Stimulated activated CD8-positive, alpha-beta memory T cell treated with anti-CD3 and anti-CD28 coated beads, Interleukin-15, amount 100 ng/mL, for 48 hours (primary cell): Measurements from ENCODE around the gene CRTC1.

Experiments
- DNase-seq, 2 donors: peaks; one replicate each; pipeline ENCODE4 v3.0.0-alpha.2; 2020; ENCODE audit warnings: low read depth in 2 of 2

The CRTC1 gene

DNA sequence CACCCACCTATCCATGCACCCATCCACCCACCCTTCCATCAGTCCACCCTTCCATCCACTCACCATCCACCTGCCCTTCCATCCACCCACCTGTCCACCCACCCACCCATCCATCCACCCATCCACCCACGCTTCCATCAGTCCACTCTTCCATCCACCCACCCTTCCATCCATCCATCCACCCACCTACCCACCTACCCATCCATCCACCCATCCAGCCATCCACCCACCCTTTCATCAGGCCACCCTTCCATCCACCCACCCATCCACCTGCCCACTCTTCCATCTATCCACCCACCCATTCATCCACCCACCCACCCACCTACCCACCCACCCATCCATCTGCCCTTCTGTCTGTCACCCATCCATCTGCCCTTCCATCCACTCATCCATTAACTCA is 29.6 kb upstream of the CRTC1 start:
- no peak for DNase-seq

DNA sequence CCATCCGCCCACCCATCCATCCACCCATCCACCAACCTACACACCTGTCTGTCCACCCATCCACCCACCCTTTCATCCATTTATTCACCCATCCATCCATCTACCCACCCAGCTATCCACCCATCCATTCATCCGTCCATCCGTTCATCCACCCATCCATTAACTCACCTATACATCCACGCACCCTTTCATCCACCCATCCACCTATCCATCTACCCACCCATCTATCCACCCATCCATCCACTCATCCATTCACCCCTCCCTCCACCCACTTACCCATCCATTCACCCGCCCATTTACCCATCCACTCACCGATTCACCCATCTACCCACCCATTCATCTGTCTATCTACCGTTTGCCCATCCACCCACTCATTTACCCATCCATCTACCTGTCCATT is 29.0 kb upstream of the CRTC1 start:
- DNase-seq: no peak

DNA sequence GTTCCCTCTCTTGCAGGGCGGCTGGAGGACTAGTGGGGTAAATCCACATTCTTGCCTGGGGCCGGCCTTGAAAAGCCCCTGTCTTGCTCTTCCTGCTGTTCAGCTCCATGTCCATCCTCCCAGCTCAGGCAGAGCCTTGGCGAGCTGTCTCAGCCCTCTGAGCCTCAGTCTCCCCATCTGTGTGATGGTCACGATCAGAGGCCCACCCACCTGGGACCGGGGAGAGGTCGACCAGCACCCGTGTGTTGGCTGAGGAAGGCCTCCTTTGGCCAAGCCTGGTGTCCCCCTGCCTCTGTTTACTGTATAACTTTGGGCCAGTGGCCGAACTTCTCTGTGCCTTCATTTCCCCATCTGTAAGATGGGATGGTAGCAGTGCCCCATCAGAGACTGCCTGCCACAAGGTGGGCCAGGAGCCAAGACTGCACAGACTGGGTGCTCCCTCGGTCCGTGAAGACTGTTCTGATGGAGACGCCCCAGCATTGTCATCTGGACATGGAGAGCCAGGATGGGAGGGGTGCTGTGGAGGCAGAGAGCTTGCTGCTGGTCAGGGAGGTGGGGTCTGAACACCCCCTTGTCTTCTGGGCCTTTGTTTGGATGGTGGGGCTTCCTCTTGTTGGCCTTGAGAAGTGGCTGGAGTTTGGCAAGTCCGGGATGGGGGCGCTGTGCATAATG is 28.2 kb upstream of the CRTC1 start:
- no peak for DNase-seq

DNA sequence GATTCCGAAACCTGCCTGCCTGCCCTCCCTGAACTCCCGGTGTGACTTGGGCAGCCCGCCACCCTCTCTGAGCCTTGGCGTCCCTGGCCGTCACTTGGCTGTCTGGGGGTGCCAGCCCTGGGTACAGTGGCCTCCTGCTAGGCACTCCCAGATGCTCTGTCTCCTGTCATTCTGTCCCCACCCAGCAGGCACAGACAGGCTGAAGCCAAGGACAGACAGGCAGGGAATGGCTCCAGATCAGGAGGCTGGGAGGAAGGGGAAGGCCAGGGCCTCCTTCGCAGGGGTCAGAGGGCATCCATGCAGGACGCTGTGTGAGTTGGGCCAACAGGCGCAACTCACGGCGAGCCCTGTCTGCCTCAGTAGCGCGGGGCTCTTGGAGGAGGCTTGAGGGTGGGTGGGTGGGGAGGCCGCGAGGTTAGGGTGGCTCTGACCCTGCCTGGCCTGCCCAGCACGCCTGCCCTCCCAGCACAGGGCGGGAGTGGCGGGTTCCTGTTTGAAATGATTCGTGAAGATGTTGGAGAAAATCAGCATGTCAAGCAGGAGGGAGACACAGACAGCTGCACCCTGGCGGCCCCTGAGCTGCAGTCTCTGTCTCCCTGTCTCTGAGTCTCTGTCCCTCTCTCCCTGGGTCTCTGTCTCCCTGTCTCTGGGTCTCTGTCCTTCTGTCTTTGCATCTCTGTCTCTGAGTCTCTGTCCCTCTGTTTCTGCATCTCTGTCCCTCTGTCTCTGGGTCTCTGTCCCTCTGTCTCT is 27.0 kb upstream of the CRTC1 start:
- no peak for DNase-seq

DNA sequence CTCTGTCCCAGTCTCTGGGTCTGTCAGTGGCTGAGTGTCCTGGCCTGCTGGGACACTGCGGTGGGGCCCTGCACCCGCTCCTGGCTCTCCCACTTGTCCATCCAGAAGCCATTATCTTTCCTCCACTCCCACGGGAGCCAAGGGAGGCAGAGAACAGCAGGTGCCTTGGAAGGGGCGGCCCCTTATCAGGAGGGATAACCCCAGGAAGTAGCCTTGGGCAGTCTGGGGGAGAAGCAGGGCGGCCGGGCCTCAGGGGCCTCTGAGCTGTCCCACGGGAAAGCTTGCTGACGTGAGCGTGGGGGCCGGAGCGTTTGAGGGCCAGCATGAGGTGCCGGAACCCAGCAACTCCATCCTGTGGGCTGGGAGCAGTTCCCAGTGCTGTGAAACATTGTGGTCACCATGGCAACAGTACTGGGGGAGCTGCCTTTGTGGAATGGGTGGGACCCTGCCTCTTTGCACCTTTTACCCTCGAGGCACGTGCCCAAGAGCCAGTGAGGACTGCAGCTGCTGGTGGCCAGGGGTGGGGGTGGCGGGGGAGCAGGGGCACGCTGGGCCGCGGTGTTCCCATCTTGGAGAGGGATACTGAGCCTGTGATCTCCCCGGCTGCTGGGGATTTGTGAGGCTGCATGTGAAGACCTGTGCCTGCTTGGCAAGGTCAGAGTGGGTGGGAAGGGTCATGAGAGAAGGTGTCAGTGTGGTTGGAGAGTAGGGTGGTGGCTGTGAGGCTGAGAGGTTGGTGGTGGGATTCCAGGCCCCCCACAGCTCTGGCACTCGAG is 25.7 kb upstream of the CRTC1 start:
- DNase-seq: no peak

DNA sequence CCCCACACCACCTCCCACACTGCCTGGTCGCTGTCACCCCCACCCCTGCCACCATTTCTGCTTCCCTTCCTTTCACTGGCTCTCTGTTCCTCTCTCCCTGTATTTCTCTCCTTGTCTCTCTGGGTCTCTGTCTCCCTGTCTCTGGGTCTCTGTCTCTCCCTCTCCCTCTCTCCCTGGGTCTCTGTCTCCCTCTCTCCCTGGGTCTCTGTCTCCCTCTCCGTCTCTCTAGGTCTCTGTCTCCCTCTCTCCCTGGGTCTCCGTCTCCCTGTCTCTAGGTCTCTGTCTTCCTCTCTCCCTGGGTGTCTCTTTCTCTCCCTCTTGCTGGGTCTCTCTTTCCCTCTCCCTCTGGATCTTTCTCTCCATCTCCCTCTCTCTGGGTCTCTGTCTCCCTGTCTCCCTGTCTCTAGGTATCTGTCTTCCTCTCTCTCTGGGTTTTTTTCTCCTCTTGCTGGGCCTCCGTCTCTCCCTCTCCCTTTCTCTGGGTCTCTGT is 25.1 kb upstream of the CRTC1 start:
- DNase-seq: no peak

DNA sequence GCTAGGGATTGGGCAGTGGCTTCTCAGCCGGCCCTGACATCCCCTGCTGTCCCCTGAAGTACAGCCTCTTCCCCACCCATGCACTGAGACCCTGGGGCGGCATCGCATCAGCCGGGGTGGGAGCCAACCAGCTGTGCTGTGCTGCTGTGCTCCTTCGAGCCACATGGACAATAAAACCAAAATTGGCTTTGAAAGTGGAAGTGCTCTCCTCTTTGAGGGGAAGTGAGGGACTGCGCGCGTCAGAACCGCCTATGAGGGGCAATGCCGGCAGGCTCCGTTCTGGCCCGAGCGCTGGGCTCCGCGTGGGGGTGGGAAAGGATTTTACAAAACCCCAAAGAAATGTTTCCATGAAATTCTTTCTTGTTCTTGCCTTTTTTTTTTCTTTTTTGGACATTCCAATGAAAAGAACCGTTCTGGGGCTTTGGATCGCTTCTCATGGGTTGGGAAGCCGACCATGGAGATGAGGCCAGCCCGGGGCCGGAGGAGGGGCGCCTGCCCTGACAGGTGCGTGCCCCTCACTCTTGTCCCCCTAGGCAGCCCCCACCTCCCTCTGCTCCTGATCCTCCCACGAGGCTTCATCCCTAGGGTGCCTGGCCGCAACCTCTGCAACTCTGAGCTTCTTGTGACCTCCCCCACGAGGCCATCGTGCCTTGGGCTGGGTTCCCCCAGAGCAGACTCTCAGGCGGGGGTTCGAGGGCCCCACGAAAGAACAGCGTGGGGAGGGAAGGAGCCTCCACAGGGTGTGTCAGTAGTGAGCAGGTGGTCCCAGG is 24.0 kb upstream of the CRTC1 start:
- DNase-seq: no peak

DNA sequence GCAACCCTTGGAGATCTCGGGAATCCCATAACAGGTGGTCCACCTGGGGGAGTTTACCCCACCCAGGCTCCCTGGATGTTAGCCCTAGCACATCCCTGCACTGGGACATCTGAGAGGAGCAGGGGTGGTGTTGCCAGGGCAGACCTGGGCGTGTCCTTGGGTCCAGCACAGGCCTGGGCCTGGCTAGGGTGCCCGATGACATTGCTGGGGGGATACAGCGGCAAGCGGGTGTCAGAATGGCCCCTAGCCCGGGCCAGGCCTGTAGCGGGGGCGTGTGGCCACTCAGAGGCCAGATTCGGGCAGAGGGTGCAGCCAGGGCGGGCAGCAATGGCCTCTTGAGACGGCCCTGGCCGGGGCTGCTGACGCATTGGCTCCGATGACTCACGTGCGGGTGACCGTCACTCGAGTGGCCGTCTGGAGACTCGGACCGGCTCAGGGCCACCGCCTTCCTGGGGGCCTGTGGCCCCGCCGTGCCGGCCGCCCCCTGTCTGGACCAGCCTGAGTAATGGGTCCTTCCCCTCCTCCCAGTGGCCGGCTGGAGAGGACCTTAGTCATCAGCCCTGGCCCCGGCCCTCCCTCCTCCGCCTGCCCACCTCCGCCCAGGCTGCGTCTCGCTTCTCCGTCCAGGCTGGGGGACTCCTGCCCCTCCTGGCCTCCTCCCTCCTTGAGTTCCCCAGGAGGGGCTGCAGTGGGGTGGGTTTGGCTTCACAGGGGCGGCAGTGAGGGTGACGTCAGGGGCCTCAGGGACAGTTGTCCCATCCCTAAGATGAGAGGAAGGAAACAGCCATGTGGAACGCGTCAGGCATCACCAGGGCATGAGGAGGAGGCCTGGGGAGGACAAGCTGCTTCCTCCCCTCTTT is 23.2 kb upstream of the CRTC1 start:
- no peak for DNase-seq

DNA sequence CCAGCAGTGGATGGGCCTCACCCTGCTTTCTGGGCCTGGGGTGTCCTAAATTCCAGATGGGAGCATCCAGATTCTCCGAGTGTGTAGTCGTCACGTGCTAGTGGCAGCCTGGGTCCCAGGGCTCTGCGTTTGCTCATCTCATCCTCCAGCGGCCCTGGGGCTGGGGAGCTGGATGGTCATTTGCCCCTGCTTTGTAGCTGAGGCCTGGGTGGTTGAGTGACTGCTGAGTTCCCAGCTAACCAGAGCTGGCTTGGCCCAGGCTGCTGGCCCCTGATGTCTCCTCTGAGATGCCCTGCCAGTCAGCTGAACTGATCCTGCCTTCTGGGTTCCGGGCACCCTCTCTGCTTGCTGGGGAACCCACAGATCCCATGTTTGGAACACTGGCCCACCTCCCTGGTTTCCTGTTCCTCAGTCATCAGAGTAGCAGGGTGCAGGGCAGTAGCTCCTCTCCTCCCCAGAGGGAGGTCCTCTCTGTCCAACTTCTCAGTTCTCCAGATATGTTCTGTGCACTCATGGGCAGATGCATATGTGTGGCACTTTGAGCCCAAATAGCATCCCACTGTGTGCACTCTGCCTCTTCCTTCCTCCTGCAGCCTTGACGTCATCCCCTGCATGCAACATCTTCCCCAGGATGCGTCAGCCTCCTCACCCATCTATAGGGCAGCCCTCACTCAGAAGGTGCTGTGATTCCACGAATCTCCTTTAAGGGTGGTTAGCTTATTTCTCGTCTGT is 22.4 kb upstream of the CRTC1 start:
- no peak for DNase-seq

DNA sequence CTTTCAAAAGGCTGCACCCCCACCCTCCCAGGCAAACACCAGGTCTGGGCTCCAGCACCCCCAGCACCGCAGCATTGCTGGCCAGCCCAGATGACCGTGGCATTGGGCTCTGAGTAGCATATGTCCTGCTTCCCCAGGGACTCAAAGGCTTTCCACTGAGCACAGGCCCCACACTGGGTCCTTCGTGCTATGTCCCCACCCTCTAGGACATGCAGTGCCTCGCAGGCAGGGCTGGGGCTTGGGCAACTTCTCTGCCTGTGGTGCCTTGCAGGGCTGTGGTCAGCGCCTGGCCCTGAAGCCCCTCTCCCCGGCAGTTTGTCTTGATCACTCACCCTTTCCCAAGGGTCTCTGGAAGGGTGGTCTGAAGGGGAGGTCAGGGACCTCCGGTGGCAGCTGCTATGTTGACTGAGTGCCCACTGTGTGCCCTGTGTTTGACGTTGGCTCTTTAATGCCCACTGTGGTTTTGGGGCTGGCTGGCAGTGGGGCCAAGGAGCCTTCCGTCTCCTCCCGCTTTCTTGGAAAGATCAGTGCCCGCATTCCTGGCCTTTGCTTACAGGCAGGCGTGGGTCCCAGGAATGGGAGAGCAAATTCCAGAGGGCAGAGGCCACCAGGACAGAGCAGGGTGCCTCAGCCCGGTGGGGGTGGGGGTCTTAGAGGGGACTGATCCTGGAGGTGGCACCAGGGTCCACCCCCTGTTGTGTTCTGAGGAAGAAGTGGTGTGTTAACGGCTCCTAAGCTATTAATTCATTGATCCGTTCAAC is 20.3 kb upstream of the CRTC1 start:
- DNase-seq: no peak

DNA sequence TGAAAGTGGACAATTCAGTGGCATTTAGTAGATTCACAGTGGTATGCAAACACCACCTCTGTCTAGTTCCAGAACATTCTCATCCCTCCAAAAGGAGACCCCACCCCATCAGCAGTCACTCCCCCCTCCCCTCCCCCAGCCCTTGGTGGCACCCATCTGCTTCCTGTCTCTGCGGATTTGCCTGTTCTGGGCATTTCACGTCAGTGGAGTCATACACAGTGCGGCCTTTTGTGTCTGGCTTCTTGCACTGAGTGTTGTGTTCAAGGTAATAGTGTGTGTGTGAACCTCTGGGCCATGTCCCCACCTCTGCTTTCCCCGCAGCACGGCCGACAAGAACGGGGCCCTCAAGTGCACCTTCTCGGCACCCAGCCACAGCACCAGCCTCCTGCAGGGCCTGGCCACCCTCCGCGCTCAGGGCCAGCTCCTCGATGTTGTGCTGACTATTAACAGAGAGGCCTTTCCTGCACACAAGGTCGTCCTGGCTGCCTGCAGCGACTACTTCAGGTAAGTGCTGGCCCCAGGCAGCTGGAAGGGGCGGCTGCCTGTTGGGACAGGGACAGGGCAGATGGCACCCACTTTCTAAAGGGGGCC is 19.4 kb upstream of the CRTC1 start:
- DNase-seq: no peak

DNA sequence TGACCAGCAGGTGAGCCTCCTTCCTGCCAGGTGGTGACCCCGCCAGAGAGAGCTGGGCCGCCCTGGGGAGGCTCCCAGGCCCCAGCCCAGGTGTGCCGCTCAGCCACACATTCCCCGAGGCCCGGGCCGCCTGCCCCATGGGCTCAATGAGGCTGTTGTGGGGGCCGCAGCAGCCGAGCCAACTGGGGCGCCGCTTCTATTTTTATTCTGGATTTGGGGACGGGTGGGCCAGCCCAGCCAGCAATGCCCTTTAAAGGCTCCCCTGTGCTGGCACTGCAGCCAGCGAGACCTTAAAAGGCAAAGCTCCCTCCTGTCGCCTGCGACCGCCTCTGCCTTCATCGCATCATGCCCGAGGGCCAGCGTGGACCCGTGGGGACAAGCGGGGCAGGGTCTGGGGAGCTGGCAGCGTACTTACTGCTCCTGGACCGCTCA is 17.7 kb upstream of the CRTC1 start:
- no peak for DNase-seq

DNA sequence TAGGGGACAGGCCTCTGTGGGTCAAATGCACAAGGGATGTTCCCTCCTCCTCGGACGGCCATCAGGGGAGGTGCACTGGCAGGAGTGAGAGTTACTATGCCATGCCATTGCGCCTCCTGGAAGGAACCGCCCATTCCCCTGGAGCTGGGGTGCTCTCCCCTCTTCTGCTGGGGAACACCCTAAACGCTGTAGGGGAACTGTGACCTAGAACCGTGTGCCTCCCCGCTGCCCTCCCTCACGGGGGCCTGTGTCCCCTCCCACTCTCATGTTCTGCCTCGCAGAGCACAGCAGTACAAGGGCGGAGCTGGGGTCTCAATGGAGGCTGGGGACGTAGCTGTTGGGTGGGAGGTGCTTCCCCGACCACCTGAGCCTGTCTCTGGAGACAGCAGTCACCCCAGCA is 17.2 kb upstream of the CRTC1 start:
- DNase-seq: no peak

DNA sequence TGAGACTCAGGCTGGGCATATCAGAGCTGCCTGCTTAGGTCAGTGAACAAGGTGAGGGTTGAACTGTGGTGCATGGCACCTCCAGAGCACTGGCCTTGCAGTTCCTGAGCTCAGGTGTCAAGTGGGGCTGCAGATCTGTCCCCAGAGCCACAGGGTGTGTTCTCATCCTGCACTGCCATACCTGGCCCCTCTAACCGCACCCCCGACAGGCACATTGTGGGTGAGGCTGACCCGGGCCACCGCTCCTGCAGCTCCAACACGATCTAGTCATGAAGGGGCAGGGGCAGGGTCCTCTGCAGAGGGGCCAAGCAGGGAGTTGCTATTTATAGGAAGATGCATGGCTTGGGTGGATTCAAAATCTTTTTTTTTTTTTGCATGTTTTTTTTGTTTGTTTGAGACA is 16.7 kb upstream of the CRTC1 start:
- no peak for DNase-seq

DNA sequence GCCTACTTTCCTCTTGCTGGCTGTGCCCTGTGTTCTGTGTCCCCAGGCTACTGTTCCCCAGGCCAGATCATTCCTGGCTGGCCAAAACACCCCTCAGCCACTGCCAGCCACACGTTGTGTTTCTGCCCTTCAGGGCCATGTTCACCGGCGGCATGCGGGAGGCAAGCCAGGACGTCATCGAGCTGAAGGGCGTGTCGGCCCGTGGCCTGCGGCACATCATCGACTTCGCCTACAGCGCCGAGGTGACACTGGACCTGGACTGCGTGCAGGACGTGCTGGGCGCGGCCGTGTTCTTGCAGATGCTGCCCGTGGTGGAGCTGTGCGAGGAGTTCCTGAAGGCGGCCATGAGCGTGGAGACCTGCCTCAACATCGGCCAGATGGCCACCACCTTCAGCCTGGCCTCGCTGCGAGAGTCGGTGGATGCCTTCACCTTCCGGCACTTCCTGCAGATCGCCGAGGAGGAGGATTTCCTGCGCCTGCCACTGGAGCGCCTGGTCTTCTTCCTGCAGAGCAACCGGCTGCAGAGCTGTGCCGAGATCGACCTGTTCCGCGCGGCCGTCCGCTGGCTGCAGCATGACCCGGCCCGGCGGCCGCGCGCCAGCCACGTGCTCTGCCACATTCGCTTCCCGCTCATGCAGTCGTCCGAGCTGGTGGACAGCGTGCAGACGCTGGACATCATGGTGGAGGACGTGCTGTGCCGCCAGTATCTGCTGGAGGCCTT is 15.8 kb upstream of the CRTC1 start:
- no peak for DNase-seq

DNA sequence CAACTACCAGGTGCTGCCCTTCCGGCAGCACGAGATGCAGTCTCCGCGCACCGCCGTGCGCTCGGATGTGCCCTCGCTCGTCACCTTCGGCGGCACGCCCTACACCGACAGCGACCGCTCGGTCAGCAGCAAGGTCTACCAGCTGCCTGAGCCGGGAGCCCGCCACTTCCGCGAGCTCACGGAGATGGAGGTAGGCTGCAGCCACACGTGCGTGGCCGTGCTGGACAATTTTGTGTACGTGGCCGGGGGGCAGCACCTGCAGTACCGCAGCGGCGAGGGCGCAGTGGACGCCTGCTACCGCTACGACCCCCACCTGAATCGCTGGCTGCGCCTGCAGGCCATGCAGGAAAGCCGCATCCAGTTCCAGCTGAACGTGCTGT is 15.2 kb upstream of the CRTC1 start:
- no peak for DNase-seq

DNA sequence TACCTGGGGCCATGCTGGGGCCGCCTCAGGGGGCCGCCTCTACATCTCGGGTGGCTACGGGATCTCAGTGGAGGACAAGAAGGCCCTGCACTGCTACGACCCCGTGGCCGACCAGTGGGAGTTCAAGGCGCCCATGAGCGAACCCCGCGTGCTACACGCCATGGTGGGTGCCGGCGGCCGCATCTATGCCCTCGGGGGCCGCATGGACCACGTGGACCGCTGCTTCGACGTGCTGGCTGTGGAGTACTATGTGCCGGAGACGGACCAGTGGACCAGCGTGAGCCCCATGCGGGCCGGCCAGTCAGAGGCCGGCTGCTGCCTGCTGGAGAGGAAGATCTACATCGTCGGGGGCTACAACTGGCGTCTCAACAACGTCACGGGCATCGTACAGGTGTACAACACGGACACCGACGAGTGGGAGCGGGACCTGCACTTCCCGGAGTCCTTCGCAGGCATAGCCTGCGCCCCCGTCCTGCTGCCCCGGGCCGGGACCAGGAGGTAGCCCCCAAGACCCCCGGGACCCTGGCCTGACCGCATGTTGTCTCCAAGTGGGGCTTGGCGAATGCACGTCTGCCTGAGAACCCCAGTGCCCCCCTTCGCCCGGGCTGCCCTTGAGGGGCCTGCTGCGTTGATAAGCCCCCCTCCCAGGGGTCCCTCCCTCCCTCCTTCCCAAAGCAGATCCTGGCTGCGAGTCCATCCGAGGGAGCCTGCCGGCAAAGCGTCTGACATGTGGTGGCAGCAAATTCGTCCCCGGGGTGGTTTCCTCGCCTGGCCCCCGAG is 14.5 kb upstream of the CRTC1 start:
- no peak for DNase-seq

DNA sequence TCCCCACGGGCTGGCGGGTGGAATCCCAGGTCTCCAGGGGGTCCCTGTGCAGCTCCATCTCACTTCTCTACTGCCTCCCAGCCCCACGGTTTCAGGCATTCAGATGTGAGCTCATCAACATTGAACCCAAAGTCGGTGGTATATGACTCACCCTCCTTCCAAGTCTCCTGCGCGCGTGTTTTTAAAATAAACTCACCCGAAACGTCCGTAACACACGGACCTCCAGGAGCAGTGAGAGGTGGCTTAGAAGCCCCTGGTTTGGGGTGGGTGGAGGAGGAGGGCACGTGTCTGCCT is 14.0 kb upstream of the CRTC1 start:
- no peak for DNase-seq
